Measurements from ENCODE around the gene PRKCB. TPM values are rescaled to one million over a fixed set of nuclear protein-coding genes. Genes with fewer than 3 reads are reported as not detected.
A peak's percentile ranks its signal among the peaks of the same experiment; 100 is the strongest.
"Not testable (repeated sequence)": the region's sequence is repeated elsewhere in the genome, so short reads cannot be mapped to it uniquely, and the experiment has no call there.

Gene PRKCB
- total RNA-seq, 1 donor from 2014 or later, result 12.7 TPM

- intact Hi-C loops (cut with DNase I), result no loop called here
- ATAC-seq (no peak), DNase-seq (ENCODE audit: low spot score) (no peak)
Observed at GRCh38 chr16:23920899-23921298, 85.1 kb downstream of the PRKCB start.

DNA sequence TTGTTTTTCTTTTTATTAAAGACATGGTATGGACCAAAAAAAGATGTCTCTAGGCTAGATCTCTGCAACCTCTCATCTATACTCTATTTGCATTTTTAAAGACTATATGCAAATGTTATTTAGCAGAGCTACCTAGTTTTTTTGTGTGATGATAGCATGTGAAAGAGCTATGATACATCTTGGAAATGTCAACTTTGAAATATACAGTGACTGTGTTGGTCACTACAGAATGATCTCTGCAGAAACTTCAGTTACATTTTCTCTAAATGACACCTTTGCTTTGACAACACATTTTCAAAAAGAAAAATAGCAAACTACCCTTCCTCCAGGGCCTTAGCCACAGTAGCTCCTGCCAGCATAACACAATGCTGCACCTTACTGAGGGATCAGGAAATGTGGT is 86.6 kb downstream of the PRKCB start:
- intact Hi-C loops (cut with DNase I), result no loop called here
- no peak for DNase-seq (ENCODE audit: low spot score)
- no peak for ATAC-seq

GRCh38 chr16:23924128-23924527 is 88.3 kb downstream of the PRKCB start:
- ATAC-seq, result no peak
- intact Hi-C loops (cut with DNase I), result no loop called here

DNA sequence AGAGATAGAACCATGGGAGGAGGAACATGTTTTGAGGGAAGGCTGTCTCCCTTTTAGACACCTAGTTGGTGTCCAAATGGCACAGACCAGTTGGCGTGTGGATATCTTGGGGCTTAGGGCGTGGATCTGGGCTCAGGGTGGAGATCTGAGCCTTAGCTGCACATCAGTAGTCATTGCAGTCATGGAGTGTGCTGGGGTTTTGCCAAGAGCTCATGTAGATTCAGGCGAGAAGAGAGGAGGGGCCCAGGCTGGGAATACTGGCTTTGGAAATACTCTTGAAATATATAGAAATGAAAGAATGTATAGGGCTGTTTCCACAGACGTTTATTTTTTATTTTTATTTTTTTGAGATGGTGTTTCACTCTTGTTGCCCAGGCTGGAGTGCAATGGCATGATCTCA is 92.0 kb downstream of the PRKCB start:
- intact Hi-C loops (cut with DNase I), result no loop called here
- no peak for DNase-seq (ENCODE audit: low spot score)
- ATAC-seq, result no peak

More at GRCh38 chr16:23924128-23924527, 88.3 kb downstream of the PRKCB start:
- no peak for DNase-seq (ENCODE audit: low spot score)

DNA sequence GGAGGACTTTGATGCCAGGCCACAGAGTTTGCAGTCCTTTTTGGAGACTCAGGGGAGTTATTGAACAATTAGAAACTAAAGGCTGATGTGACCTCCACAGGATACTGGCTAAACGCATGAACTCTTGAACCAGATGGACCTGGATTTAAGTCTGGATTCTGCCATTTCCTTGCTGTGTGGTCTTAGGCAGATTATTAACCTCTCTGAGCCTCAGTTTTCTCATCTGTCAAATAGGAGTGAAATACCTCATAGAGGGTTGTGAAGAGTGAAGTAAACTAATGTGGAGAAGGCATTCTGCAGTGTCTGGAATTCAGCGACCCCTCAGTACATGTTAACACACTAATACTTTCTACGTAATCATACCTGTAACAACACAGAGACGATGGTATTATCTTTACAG is 93.5 kb downstream of the PRKCB start:
- intact Hi-C loops (cut with DNase I), result no loop called here
- DNase-seq (ENCODE audit: low spot score), result no peak
- no peak for ATAC-seq

GRCh38 chr16:23929856-23930255 is 94.1 kb downstream of the PRKCB start:
- DNase-seq (ENCODE audit: low spot score) (no peak), ATAC-seq (no peak)
- intact Hi-C loops (cut with DNase I), result no loop called here

- no peak for ATAC-seq
- intact Hi-C loops (cut with DNase I), result no loop called here
Observed at GRCh38 chr16:23930791-23931190, 95.0 kb downstream of the PRKCB start.

GRCh38 chr16:23931199-23931598 is 95.4 kb downstream of the PRKCB start:
- DNase-seq (ENCODE audit: low spot score) (no peak), ATAC-seq (no peak)
- intact Hi-C loops (cut with DNase I), result no loop called here

More at GRCh38 chr16:23930791-23931190, 95.0 kb downstream of the PRKCB start:
- DNase-seq (ENCODE audit: low spot score), result no peak

DNA sequence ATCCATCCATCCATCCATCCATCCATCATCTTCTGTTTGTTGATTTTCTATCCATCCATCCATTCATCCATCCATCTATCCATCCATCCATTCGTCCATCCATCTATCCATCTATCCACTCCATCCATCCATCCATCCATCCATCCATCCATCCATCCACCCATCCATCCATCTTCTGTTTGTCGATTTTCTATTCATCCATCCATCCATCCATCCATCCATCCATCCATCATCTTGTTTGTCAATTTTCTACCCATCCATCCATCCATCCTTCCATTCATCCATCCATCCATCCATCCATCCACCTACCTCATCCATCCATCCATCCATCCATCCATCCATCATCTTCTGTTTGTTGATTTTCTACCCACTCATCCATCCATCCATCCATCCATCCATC is 97.9 kb downstream of the PRKCB start:
- DNase-seq (ENCODE audit: low spot score); intact Hi-C loops (cut with DNase I); ATAC-seq: not testable (repeated sequence)

- ATAC-seq, result no peak
- intact Hi-C loops (cut with DNase I), result no loop called here
- DNase-seq (ENCODE audit: low spot score), result no peak
Observed at GRCh38 chr16:23934610-23935236, 98.9 kb downstream of the PRKCB start.

DNA sequence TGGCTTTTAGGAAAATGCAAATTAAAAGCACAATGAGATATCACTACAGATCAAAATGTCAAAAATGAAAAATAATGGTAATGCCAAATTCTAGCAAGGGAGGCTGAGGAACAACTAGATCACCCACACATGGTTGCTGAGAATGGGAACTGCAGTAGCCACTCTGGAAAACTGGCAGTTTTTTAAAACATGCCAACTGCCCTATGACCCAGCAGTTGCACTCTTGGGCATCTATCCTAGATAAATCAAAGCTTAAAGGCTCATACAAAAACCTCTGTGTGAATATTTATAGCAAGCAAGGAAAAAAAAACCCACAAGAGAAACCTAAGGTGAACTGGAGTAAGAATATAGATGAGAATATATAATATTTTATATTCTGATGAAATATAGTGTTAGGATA is 104.3 kb downstream of the PRKCB start:
- intact Hi-C loops (cut with DNase I), result no loop called here
- DNase-seq (ENCODE audit: low spot score) (no peak), ATAC-seq (no peak)

DNA sequence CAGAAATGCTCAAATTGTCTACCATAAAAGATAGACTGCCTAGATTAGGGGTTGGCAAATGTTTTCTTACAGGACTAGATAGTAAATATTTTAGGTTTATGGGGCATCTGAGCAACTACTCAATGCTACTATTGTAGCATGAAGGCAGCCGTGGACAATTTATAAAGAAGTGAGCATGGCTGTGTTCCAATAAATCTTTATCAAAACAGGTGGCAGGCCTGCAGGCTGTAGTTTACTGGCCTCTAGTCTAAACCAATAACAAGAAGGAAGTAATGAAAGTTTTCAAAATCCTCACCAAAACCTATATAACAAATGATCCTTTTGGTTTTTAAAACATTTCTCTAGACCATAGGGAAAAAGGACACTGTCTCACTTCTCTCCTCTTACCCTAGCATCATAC is 105.2 kb downstream of the PRKCB start:
- no peak for DNase-seq (ENCODE audit: low spot score)
- no peak for ATAC-seq
- intact Hi-C loops (cut with DNase I), result no loop called here

DNA sequence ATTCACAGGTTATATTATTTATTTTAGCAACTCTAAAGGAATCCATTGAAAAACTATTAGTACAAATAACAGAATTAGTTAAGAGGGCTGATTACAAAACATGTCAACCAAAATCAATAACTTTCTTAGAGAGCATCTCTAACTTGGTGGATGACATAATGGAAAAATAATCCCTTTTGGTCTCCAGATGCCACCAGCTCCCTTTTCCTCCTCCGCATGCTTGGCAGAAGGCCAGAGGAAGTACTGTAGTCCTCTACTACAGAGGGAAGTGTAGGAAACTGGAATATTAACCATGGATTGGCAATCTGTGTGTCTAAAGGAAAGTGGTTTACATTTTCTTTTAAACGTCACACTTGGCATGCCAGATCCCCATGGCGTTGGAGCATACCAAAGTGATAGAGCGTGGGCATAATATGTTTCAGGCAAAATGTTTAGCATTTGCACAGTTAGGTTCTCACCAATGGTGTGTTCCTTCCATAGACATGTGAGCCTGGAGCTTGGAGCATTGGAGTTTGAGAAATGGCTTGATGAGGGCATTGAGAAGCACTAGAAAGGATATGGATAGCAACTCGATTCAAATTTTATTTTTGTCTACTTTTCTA is 106.3 kb downstream of the PRKCB start:
- intact Hi-C loops (cut with DNase I), result no loop called here
- ATAC-seq (no peak), DNase-seq (ENCODE audit: low spot score) (no peak)

- ATAC-seq (no peak), DNase-seq (ENCODE audit: low spot score) (no peak)
- intact Hi-C loops (cut with DNase I), result no loop called here
Observed at GRCh38 chr16:23943604-23944003, 107.8 kb downstream of the PRKCB start.

- intact Hi-C loops (cut with DNase I), result no loop called here
- DNase-seq (ENCODE audit: low spot score) (no peak), ATAC-seq (no peak)
Observed at GRCh38 chr16:23944381-23944780, 108.6 kb downstream of the PRKCB start.

DNA sequence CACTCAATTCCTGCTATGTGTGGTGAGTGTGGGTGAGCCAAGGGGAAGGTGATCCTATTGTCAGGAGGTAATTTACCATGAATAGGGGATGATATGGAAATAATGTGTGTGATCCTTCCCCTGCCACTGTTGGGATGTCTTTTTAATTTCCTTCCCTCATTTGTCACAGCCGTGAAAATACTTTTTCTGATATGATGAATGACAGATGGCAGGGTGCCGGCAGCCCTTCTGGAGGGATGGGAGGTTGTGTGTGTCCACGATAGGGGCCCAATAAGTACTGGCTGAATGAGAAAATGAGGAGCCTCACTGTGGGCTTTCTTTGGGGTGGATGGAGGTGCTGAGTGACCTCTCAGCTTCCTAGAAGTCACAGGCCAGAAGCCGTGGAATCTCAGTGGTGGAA is 109.5 kb downstream of the PRKCB start:
- intact Hi-C loops (cut with DNase I), result no loop called here
- DNase-seq (ENCODE audit: low spot score) (no peak), ATAC-seq (no peak)

DNA sequence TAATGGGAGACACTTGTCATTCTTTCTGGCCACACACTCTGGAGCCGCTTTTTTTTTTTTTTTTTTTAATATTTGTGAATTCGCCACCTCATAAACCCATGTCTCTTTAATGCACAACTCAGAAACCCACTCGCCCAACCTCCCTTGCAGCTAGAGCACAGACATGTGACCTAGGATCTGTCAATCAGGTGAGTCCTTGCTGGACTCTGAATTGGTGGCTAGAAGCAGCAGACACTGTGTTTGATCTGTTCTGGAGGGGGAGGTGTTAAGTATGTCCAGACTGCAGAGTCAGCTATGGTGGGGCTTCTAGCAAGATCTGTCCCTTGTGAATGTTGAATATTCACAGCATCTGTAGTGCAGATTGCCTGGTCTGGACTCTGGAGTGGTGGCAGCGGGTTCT is 112.1 kb downstream of the PRKCB start:
- intact Hi-C loops (cut with DNase I), result no loop called here
- DNase-seq (ENCODE audit: low spot score) (no peak), ATAC-seq (no peak)

DNA sequence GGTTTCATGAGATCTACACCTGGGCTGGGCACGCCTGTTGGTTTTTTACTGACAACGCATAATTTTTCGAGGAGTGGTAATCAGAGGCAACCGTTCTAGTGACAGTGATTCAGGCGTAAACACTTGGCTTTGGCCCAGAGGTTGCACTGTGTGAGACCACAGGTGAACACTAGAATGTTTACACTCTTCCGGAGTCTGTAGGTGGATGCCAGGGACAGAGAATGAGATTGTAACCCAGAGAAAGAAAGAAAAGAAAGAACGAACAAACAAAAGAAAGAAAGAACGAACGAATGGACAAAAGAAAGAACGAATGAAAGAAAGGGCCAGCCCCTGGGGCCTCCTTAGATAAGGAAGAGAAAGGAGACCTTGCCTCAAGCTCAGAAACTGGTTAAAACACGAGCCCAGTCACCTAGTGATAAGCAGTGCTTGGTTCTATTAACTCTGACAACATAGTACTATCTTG is 113.2 kb downstream of the PRKCB start:
- ATAC-seq, result peak; percentile 23

DNA sequence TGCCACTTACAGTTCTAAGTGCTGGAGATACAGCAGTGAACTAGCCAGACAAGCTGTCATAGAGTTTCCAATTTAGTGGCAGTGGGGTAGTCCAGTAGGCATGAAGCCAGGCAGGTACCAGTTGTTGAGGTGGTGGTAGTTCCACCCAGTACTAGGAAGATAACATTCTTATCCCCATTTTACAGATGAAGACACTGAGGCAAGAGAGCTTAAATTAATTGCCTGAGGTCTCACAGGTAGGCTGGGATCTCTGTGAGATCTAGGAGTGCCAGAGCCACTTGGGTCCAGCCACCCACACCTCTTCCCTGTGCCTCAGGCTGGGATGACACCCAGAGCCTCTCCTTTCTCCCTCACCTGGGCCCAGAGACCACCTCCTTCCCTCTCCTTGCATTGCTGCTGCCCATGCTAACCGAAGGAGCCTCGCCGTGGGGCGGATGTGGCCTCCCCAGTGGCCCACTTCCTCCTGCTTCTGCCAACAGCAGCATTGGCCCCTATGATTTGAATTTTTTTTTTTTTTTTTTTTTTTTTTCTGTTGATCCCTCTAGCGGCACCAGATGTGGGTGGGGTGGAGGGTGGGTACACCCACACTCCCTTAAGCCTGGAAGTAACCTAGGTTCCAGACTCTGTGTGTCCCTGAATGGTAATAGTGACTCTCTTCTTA is 114.0 kb downstream of the PRKCB start:
- ATAC-seq (peak; percentile 36), DNase-seq (ENCODE audit: low spot score) (no peak)
- intact Hi-C loops (cut with DNase I), result no loop called here

More for the DNA sequence above, 113.2 kb downstream of the PRKCB start:
- DNase-seq (ENCODE audit: low spot score), result no peak
- intact Hi-C loops (cut with DNase I), result no loop called here

DNA sequence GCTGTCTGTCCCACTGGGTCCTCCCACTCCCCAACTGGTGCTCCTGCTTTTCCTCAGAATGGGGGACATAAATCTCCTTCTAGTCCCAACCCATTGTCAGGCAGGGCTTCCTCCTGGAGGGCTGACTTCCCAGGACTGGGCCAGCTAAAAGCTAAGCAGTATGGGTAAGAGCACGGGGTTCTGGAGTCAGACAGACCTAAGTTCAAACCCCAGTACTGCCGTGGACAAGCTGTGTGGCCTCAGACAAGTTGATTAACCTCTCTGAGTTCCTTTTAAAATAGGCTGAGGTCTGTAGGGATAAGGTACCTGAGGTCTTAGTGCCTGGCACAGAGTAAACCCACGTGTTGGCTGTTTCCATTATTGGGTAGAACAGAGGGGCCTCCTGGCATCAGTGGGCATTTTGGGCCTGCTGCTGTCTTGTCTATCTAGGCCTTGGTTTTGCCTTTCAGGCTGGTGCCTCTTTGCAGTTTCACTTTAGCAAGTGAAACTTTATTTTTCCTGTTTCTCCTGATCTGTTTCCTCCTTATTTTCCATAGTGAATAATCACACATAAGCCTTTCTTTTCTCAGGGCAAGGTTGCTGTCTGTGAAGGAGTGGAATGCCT is 114.6 kb downstream of the PRKCB start:
- DNase-seq (ENCODE audit: low spot score), result no peak
- no peak for ATAC-seq
- intact Hi-C loops (cut with DNase I), result no loop called here

Measured in sciatic nerve (tissue), 2 donors.